Memory B cell (primary cell): Measurements from ENCODE around the gene COPRS.
"Not testable (repeated sequence)": the region's sequence is repeated elsewhere in the genome, so short reads cannot be mapped to it uniquely, and the experiment has no call there.

Source experiments
- ATAC-seq: fragments of 150-1000 bp; cut with Tn5 transposase; 2 replicates; pipeline ENCODE4 v1.10.0; 2021; ENCODE audit warnings: low read depth, mild to moderate bottlenecking, moderate library complexity
- DNase-seq, 2 donors: peaks; one replicate each; pipeline ENCODE4 v3.0.0; 2022; ENCODE audit warnings: low spot score in 2 of 2
- H3K27ac Mint-ChIP-seq: one replicate; pipeline ENCODE4 v1.8.0; 2022; ENCODE audit warnings: mild to moderate bottlenecking, moderate library complexity, mixed read lengths
- H3K27me3 Mint-ChIP-seq: one replicate; pipeline ENCODE4 v1.8.0; 2022; ENCODE audit warnings: mixed read lengths
- H3K36me3 Mint-ChIP-seq: one replicate; pipeline ENCODE4 v1.8.0; 2022; ENCODE audit warnings: mild to moderate bottlenecking, mixed read lengths
- H3K4me1 Mint-ChIP-seq: one replicate; pipeline ENCODE4 v1.8.0; 2022; ENCODE audit warnings: mixed read lengths
- H3K4me3 Mint-ChIP-seq: one replicate; pipeline ENCODE4 v1.8.0; 2022; ENCODE audit warnings: mild to moderate bottlenecking, moderate library complexity, mixed read lengths
- H3K9me3 Mint-ChIP-seq: one replicate; pipeline ENCODE4 v1.8.0; 2022; ENCODE audit warnings: mixed read lengths

Gene COPRS

GRCh38 chr17:31809876-31810275 is 49.2 kb downstream of the COPRS start:
- DNase-seq, H3K36me3 Mint-ChIP-seq, H3K9me3 Mint-ChIP-seq, H3K4me3 Mint-ChIP-seq, H3K4me1 Mint-ChIP-seq, H3K27ac Mint-ChIP-seq, ATAC-seq: not testable (repeated sequence)
- peaks cover 11% of the 10 kb centered on the region for H3K27me3 Mint-ChIP-seq

DNA sequence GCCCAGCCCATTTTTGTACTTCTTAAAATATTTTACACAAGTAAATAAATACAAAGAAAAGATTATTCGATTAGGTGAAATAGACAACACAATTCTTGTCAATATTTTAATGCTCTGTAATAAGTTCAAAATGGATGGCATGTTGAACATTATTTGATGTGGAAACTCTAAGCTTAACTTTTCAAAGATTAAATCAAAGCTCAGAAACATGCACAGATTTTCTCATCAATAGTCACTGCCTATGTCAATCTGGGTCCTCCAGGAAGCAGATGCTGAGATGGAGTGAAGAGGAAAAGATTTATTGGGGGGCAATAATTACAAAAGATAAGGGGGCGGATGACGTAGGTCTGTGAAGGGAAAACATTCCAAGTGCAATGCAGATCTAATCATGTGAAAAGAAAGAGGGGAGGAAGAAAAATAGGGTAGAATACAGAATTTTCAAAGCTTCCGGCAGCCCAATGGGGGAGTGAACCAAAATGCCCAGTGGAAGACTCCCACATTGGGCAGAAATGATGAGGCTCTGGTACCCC is 50.5 kb downstream of the COPRS start:
- peaks cover 1% of the 10 kb centered on the region for H3K9me3 Mint-ChIP-seq
- DNase-seq (no peak), ATAC-seq (no peak)
- H3K4me3 Mint-ChIP-seq = no peak overlapping the region
- H3K4me1 Mint-ChIP-seq = peaks cover 9% of the 10 kb centered on the region
- H3K27me3 Mint-ChIP-seq = peaks cover 11% of the 10 kb centered on the region
- H3K36me3 Mint-ChIP-seq = peaks cover 3% of the 10 kb centered on the region
- H3K27ac Mint-ChIP-seq = no peak overlapping the region

- Mint-ChIP-seq H3K36me3 (no peaks in the 10 kb centered on the region), H3K27ac (no peak overlapping the region)
- no peak for DNase-seq
Observed at GRCh38 chr17:31807846-31808245, 51.2 kb downstream of the COPRS start.

DNA sequence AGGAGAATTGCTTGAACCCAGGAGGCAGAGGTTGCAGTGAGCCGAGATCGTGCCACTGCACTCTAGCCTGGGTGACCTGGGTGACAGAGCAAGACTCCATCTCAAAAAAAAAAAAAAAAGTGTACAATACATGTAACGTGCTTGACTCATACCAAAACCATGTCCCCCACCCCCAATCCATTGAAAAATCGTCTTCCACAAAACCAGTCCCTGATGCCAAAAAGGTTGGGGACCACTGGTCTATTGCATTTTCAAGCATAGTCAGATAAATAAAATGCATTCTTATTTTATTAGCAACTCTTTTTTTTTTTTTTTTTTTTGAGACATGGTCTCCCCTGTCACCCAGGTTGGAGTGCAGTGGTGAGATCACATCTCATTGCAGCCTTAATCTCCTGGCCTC is 52.1 kb downstream of the COPRS start:
- peaks cover 8% of the 10 kb centered on the region for H3K27me3 Mint-ChIP-seq
- H3K9me3 Mint-ChIP-seq = peaks cover 1% of the 10 kb centered on the region
- DNase-seq (no peak), ATAC-seq (no peak)
- no peak overlapping the region for H3K4me3 Mint-ChIP-seq
- no peaks in the 10 kb centered on the region for H3K36me3 Mint-ChIP-seq
- peaks cover 11% of the 10 kb centered on the region for H3K4me1 Mint-ChIP-seq
- no peak overlapping the region for H3K27ac Mint-ChIP-seq

More at GRCh38 chr17:31807846-31808245, 51.2 kb downstream of the COPRS start:
- Mint-ChIP-seq H3K4me3 (no peak overlapping the region), H3K9me3 (peaks cover 1% of the 10 kb centered on the region), H3K27me3 (peaks cover 8% of the 10 kb centered on the region), H3K4me1 (peaks cover 9% of the 10 kb centered on the region)
- ATAC-seq = no peak

DNA sequence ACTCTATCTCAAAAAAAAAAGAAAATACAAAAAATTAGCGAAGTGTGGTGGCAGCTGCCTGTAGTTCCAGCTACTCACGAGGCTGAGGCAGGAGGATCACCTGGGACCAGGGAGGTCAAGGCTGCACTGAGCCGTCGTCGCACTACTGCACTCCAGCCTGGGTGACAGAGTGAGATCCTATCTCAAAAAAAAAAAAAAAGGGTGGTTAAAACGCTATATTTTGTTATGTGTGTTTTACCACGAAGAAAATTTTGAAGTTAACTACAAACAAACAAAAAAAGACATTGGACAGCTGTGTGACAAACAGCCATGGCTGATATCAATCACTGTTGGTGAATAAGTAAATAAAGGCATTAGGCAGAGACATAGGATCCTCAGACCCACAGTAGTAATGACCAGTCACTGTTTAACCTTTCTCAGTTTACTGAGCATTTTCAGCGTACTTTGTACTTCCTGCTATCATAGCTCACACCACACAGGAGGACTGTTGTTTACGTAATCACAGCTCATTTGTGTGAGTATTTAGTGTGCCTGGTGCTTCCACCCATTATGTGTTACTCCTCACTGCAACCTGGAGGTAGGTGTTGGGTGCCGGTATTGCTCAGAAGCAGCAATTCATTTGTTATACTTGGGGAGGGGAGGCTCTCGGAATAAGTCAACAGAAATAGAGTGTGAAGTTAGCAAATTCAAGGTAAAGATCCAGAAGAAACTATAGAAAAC is 55.4 kb downstream of the COPRS start:
- Mint-ChIP-seq H3K9me3 (no peaks in the 10 kb centered on the region), H3K27ac (no peak overlapping the region), H3K36me3 (no peaks in the 10 kb centered on the region), H3K4me1 (peaks cover 11% of the 10 kb centered on the region), H3K27me3 (peaks cover 1% of the 10 kb centered on the region), H3K4me3 (no peak overlapping the region)
- no peak for DNase-seq
- no peak for ATAC-seq

- peaks cover 1% of the 10 kb centered on the region for H3K27me3 Mint-ChIP-seq
- ATAC-seq (no peak), DNase-seq (no peak)
- H3K27ac Mint-ChIP-seq = no peak overlapping the region
- no peak overlapping the region for H3K4me3 Mint-ChIP-seq
- peaks cover 9% of the 10 kb centered on the region for H3K4me1 Mint-ChIP-seq
- no peaks in the 10 kb centered on the region for H3K36me3 Mint-ChIP-seq
- H3K9me3 Mint-ChIP-seq = no peaks in the 10 kb centered on the region
Observed at GRCh38 chr17:31802502-31802901, 56.5 kb downstream of the COPRS start.
